Activated naive CD8-positive, alpha-beta T cell treated with anti-CD3 and anti-CD28 coated beads for 36 hours (primary cell): ENCODE data around the gene NDP. TPM values are rescaled to one million over a fixed set of nuclear protein-coding genes. Genes with fewer than 3 reads are reported as not detected.
"Not testable (repeated sequence)": the region's sequence is repeated elsewhere in the genome, so short reads cannot be mapped to it uniquely, and the experiment has no call there.

Source experiments
- DNase-seq: peaks from one replicate; pipeline ENCODE4 v3.0.0; 2021
- H3K27ac Mint-ChIP-seq: one replicate; pipeline ENCODE4 v1.8.0; 2022; ENCODE audit warnings: mild to moderate bottlenecking, moderate library complexity, mixed read lengths
- H3K27me3 Mint-ChIP-seq: one replicate; pipeline ENCODE4 v1.8.0; 2022; ENCODE audit warnings: mild to moderate bottlenecking, mixed read lengths
- H3K36me3 Mint-ChIP-seq: one replicate; pipeline ENCODE4 v1.8.0; 2021; ENCODE audit warnings: mild to moderate bottlenecking, mixed read lengths
- H3K4me1 Mint-ChIP-seq: one replicate; pipeline ENCODE4 v1.8.0; 2021; ENCODE audit warnings: mixed read lengths
- H3K4me3 Mint-ChIP-seq: one replicate; pipeline ENCODE4 v1.8.0; 2022; ENCODE audit warnings: mild to moderate bottlenecking, moderate library complexity, mixed read lengths
- H3K9me3 Mint-ChIP-seq: one replicate; pipeline ENCODE4 v1.8.0; 2022; ENCODE audit warnings: mixed read lengths
- total RNA-seq, 2 experiments: library from RNA; stranded (reverse); gene quantifications; one replicate each; pipeline ENCODE4 v1.2.3, GENCODE V29; 2021

The NDP gene
- total RNA-seq, 2 experiments from 2014 or later, result not detected

GRCh38 chrX:43956034-43956433, 17.2 kb downstream of the NDP start:
- Mint-ChIP-seq H3K27me3 (no peaks in the 10 kb centered on the region), H3K4me3 (no peak overlapping the region), H3K9me3 (no peaks in the 10 kb centered on the region), H3K36me3 (no peaks in the 10 kb centered on the region), H3K4me1 (peaks cover 3% of the 10 kb centered on the region), H3K27ac (no peak overlapping the region)
- DNase-seq, result no peak

DNA sequence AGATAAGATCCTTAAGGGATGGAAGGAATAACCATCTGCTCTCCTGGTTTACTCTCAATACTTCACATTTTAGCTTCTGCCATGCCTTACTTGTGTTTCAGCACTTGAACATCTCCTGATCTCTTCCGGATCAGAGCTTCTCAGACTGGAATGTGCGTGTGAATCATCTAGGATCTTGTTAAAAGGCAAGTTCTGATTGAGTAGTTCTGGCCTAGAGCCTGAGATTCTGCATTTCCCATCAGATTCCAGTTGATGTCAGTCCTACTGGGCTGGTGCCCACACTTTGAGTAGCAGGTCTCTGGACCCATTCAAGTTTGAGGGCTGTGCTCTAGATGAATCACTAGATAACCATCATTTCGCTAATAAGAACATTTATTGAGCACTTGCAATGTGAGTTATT, 20.0 kb downstream of the NDP start:
- DNase-seq, result no peak
- H3K4me3 Mint-ChIP-seq, result no peak overlapping the region
- no peaks in the 10 kb centered on the region for H3K36me3 Mint-ChIP-seq
- H3K27me3 Mint-ChIP-seq, result peaks cover 4% of the 10 kb centered on the region
- H3K27ac Mint-ChIP-seq, result no peak overlapping the region
- peaks cover 4% of the 10 kb centered on the region for H3K4me1 Mint-ChIP-seq
- H3K9me3 Mint-ChIP-seq, result no peaks in the 10 kb centered on the region

GRCh38 chrX:43949669-43950068, 23.5 kb downstream of the NDP start:
- Mint-ChIP-seq H3K27me3 (peaks cover 4% of the 10 kb centered on the region), H3K4me1 (peaks cover 4% of the 10 kb centered on the region), H3K9me3 (no peaks in the 10 kb centered on the region), H3K4me3 (peak overlapping the region; percentile 32), H3K27ac (no peak overlapping the region), H3K36me3 (no peaks in the 10 kb centered on the region)
- DNase-seq, result peak; percentile 11

DNA sequence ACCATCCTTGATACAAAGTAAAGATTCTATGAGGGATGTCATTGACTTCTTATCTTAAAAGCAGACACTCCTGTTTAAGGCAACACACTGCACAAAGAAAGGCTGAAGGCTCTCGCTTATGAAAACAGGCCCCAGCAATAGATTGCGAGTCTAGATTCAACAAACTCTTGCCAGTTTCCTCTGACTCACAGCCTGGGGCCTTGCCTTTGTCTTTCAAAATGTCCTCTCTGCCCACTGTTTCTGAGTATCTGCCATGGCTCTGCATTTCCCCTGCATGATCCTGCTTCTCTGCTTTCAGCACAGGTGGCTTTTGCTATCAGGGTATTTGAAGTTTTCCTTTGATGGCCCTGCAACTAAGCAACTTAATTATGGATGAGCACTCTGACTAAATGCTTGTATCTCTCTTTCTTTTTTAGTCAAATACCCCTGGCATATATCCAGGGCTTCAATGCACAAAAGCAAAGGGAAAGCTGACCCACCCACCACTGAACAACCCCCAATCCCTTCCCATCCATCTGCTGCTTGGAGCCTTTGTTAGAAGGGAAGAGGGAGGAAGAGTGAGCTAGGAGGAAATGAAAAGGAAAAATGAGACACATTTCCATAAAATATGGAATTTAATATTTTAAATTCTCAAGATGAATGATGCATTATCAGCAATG, 32.2 kb downstream of the NDP start:
- no peaks in the 10 kb centered on the region for H3K36me3 Mint-ChIP-seq
- DNase-seq, result no peak
- H3K27me3 Mint-ChIP-seq, result no peaks in the 10 kb centered on the region
- H3K27ac Mint-ChIP-seq, result no peak overlapping the region
- H3K9me3 Mint-ChIP-seq, result no peaks in the 10 kb centered on the region
- no peak overlapping the region for H3K4me3 Mint-ChIP-seq
- H3K4me1 Mint-ChIP-seq, result no peaks in the 10 kb centered on the region

DNA sequence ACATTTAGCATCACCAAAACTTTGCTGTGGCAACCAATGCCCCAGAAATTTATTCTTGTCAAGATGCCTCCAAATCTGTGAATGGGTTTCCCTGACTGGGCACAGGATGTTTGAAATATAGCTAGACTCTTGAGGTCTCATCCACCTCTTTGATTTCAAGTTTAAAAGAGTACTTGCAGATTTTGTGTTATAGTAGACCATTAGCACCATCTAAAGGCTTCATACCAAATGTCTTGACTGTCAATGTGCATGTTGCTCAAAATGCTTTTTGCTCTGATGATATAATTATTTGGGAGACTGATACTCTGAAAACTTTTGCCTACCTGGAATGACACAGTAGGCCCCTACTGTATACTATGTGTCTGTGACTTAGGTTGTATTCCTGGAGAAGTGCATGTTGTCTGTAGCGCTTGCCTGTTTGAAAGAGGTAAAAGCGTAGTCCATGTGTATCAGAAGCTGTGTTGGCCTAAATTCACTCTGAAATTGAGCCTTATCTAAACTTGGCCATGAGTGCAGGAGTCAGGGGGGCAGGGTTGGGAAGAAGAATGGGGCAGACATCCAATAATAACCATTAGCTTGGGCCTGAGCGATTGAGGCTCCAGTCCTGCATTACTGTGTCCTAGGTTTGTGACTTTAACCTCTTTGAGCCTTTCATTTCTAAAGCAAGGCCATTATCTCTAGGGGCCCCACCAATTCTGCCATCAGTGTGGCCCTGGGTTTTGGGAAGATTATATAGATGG, 33.8 kb downstream of the NDP start:
- H3K27me3 Mint-ChIP-seq, result no peaks in the 10 kb centered on the region
- no peaks in the 10 kb centered on the region for H3K36me3 Mint-ChIP-seq
- no peaks in the 10 kb centered on the region for H3K4me1 Mint-ChIP-seq
- H3K4me3 Mint-ChIP-seq, result no peak overlapping the region
- no peak overlapping the region for H3K27ac Mint-ChIP-seq
- no peaks in the 10 kb centered on the region for H3K9me3 Mint-ChIP-seq
- no peak for DNase-seq

- H3K9me3 Mint-ChIP-seq, H3K4me3 Mint-ChIP-seq, H3K4me1 Mint-ChIP-seq, DNase-seq, H3K36me3 Mint-ChIP-seq, H3K27ac Mint-ChIP-seq, H3K27me3 Mint-ChIP-seq: not testable (repeated sequence)
Measured at GRCh38 chrX:43922032-43922431, 51.2 kb downstream of the NDP start.

GRCh38 chrX:43910772-43911171, 62.4 kb downstream of the NDP start:
- not testable (repeated sequence) for H3K36me3 Mint-ChIP-seq, H3K27me3 Mint-ChIP-seq, H3K9me3 Mint-ChIP-seq, DNase-seq, H3K4me1 Mint-ChIP-seq, H3K27ac Mint-ChIP-seq, H3K4me3 Mint-ChIP-seq

DNA sequence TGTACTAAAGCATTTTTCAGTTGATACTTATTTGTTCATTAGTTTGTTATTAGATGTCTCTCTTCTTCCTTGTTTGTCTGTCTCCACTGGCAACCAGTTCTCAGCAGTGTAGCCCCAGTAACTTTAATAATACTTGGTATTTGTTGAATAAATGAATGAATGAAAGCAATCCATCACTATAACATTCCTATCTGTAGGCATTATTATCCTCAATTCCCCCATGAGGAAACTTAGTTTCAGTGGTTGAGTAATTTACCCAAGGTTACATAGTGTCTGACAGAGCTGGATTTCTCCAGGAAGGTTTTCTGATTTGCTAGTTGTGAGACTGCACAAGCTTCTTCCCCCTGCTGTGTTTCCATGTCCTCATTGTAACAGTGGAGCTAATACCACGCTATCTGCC, 63.2 kb downstream of the NDP start:
- H3K36me3 Mint-ChIP-seq, result no peaks in the 10 kb centered on the region
- H3K4me1 Mint-ChIP-seq, result no peaks in the 10 kb centered on the region

DNA sequence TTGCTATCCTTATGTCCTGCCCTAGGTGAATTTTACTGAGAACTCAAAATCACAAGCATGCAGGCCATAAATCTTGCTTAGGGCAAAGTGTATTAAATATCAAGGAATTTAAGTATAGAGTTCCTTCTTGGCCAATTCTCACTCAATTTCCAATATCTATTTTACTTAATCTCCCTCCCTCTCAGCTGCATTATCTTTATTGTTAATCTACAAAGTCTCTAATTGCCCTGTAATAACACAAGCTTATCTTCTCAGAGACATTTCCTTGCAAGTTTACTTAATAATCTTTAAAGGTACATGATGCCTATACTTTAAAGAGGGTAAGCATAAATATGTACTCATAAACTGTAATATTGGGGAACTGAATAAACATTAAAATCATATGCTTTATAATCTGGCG, 64.0 kb downstream of the NDP start:
- Mint-ChIP-seq H3K36me3 (no peaks in the 10 kb centered on the region), H3K9me3 (no peaks in the 10 kb centered on the region), H3K4me1 (no peaks in the 10 kb centered on the region), H3K27ac (no peak overlapping the region), H3K4me3 (no peak overlapping the region), H3K27me3 (no peaks in the 10 kb centered on the region)
- DNase-seq, result no peak

More for the DNA sequence above, 63.2 kb downstream of the NDP start:
- no peak overlapping the region for H3K27ac Mint-ChIP-seq
- no peak overlapping the region for H3K4me3 Mint-ChIP-seq
- H3K27me3 Mint-ChIP-seq, result no peaks in the 10 kb centered on the region
- no peak for DNase-seq
- H3K9me3 Mint-ChIP-seq, result no peaks in the 10 kb centered on the region

DNA sequence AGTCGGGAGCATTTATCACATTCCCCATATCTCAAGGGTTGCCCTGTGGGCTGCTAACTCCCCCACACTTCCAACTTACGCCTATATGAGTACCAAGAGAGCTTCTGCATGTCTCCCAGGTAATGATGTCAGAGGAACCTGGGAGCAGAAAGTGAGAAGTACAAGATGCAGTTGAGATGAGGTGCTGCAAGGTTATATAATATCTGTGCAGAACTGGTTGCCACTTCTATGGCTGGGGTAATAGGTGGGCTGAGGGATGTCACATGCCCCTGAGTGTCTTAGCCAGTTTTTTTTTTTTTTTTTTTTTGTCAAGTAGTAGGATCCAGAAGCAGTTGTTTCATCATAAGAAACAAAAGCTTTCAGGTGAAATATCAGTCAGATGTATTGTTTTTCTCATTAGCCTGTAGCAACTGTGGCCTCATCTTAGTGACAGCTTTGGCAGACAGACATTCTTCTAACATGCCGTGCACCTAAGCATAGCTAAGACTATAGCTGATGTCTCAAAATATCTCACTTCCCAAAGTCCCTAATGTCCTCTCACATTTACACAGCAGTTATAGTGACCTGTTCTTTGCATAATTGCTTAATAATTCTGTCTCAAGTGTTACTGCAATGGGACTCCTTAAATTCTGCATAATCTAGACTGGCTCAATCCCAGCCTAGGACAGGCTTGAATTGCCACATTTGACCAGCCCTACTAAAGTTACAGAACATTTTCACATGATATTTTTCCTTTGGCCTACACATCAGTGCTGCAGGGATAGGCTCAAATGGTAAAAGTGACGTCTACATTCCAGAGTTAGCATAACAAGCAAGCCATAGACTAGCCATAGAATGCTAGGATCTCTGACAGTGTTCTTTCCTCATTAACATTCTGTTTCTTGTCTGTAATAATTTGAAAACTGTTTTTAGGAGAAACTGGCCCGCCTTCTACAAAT, 73.0 kb downstream of the NDP start:
- no peak for DNase-seq
- Mint-ChIP-seq H3K36me3 (no peaks in the 10 kb centered on the region), H3K27ac (no peak overlapping the region), H3K9me3 (no peaks in the 10 kb centered on the region), H3K4me3 (no peak overlapping the region), H3K4me1 (no peaks in the 10 kb centered on the region), H3K27me3 (no peaks in the 10 kb centered on the region)

Other genes starting within 250 kb of the NDP start
- not detected for gene MAOB, start 90.9 kb downstream of the NDP start, total RNA-seq